ENCODE results near the gene SLC19A1.

GRCh38 chr21:45451771-45452182 lies 90.5 kb downstream of the SLC19A1 start:
- no peak for TF ChIP-seq CTCF (conservative IDR thresholded peaks at IDR 0.05)
- no peak for TF ChIP-seq EZH2 (IDR thresholded peaks at IDR 0.05; ENCODE audit: low read depth)

All from PC-9 (cell line).